HepG2 (cell line): ENCODE data around the gene SPAG5. TPM values are rescaled to one million over a fixed set of nuclear protein-coding genes. Genes with fewer than 3 reads are reported as not detected.
A peak's percentile ranks its signal among the peaks of the same experiment; 100 is the strongest.

ENCODE experiments used
- ATAC-seq: fragments of 200-7000 bp; cut with Tn5 transposase; 3 replicates; pipeline ENCODE4 v1.9.1; 2020; ENCODE audit warnings: mild to moderate bottlenecking, moderate library complexity
- BruUV-seq: library from RNA; stranded (reverse); fragments of 400-500 nt; replicated peaks from 2 replicates; lab custom pipeline; 2021; lab: Mats Ljungman, UMichigan
- CTCF ChIA-PET: fragments of 300-600 bp; formaldehyde crosslinking; extraction: SDS; loops from one replicate; lab custom pipeline; 2021; ENCODE audit warnings: low total read pairs, inconsistent platforms, low intra/inter-chr PET ratio; lab: Yijun Ruan, JAX
- POLR2A ChIA-PET: fragments of 350-600 bp; sonication (Branson Sonifier 250); formaldehyde crosslinking; loops from one replicate; lab custom pipeline; 2020; ENCODE audit warnings: antibody characterized with exemption, inconsistent platforms; lab: Yijun Ruan, JAX
- DNase-seq: peaks from one replicate; pipeline ENCODE4 v3.0.0-alpha.2; 2015; ENCODE audit warnings: low spot score
- FAIRE-seq: peaks from 3 replicates; lab custom pipeline; 2011; peaks lifted over from hg19 to GRCh38; lab: Jason Lieb, UNC
- H2AFZ ChIP-seq: one replicate; pipeline ENCODE4 v1.6.1; 2011; ENCODE audit warnings: low read length, inconsistent platforms
- H3K27ac ChIP-seq: fragments of 300-600 bp; 3 replicates; pipeline ENCODE4 v1.8.0; 2011; ENCODE audit warnings: mixed run types, mild to moderate bottlenecking, mixed read lengths, low read length, inconsistent platforms; ENCODE audit not compliant: insufficient read depth; ENCODE audit errors: extremely low read length
- H3K27me3 ChIP-seq, 2 experiments: fragments of 200-600 bp in 1 of 2; 2 replicates in 1 of 2; 3 replicates in 1 of 2; pipeline versions ENCODE4 v1.6.0 to v1.8.0; 2011; ENCODE audit warnings: low read length in 2 of 2, mild to moderate bottlenecking in 2 of 2, moderate library complexity in 2 of 2, inconsistent platforms in 1 of 2; ENCODE audit not compliant: insufficient read depth in 2 of 2, control insufficient read depth in 1 of 2
- H3K36me3 ChIP-seq, 2 experiments: fragments of 200-600 bp in 1 of 2; replicated peaks in 1 of 2; 2 replicates in 1 of 2; 3 replicates in 1 of 2; pipeline versions ENCODE4 v1.5.1 to v1.8.0; 2011; ENCODE audit warnings: low read length in 2 of 2, inconsistent platforms in 1 of 2; ENCODE audit not compliant: insufficient read depth in 2 of 2, control insufficient read depth in 1 of 2
- H3K4me1 ChIP-seq: 2 replicates; pipeline ENCODE4 v1.5.1; 2012; ENCODE audit warnings: low read length, inconsistent platforms; ENCODE audit not compliant: insufficient read depth
- H3K4me2 ChIP-seq: 2 replicates; pipeline ENCODE4 v1.6.0; 2011; ENCODE audit warnings: low read depth, low read length, inconsistent platforms
- H3K4me3 ChIP-seq, 3 experiments: fragments of 200-600 bp in 1 of 3; sonication (generic), shearing (Covaris generic) in 1 of 3; replicated peaks in 1 of 3; 2 replicates each; pipeline ENCODE4 v1.5.1; 2011 to 2016; ENCODE audit warnings: low read length in 3 of 3, inconsistent platforms in 2 of 3, low read depth in 2 of 3, mild to moderate bottlenecking in 2 of 3, control low read depth in 1 of 3, mixed read lengths in 1 of 3; ENCODE audit not compliant: insufficient read depth in 1 of 3
- H3K79me2 ChIP-seq: one replicate; pipeline ENCODE4 v1.6.1; 2011; ENCODE audit warnings: low read length, inconsistent platforms; ENCODE audit not compliant: insufficient read depth
- H3K9ac ChIP-seq: 2 replicates; pipeline ENCODE4 v1.6.0; 2011; ENCODE audit warnings: mild to moderate bottlenecking, low read depth, low read length, inconsistent platforms; ENCODE audit not compliant: insufficient read depth
- H3K9me3 ChIP-seq: 2 replicates; pipeline ENCODE4 v1.5.1; 2012; ENCODE audit warnings: mild to moderate bottlenecking, low read length
- H4K20me1 ChIP-seq: 2 replicates; pipeline ENCODE4 v1.6.0; 2011; ENCODE audit warnings: inconsistent platforms, mild to moderate bottlenecking, low read length, moderate library complexity; ENCODE audit not compliant: insufficient read depth
- GABPA ChIP-seq, 2 experiments: IDR thresholded peaks; 2 replicates each; pipeline ENCODE4 v1.6.1; 2011 to 2016; ENCODE audit warnings: low read depth in 2 of 2, low read length in 1 of 2, missing biosample characterization in 1 of 2, missing genetic modification characterization in 1 of 2
- GATAD2A ChIP-seq: IDR thresholded peaks from 2 replicates; pipeline ENCODE4 v1.6.1; 2016
- ZNF629 ChIP-seq: sonication (generic); formaldehyde crosslinking; conservative IDR thresholded peaks from 2 replicates; pipeline ENCODE4 v1.5.0; 2020; ENCODE audit warnings: missing genetic modification reagents
- ZNF768 ChIP-seq: sonication (generic); formaldehyde crosslinking; IDR thresholded peaks from 2 replicates; pipeline ENCODE4 v1.4.0; 2020; ENCODE audit warnings: missing genetic modification reagents
- WGBS: methylation state at CpG from one replicate; pipeline ENCODE4 v1.1.6; 2017; ENCODE audit warnings: low lambda C conversion rate; 5-methylcytosine and 5-hydroxymethylcytosine counted together
- in situ Hi-C: cut with HindIII; loops from 2 replicates; pipeline ENCODE4 v1.10.0; 2017; ENCODE audit warnings: low pct_unique_long_range_greater_than_20kb; ENCODE audit not compliant: extremely low pct_ligation_motif_present
- intact Hi-C: fragments of 100-400 bp; cut with micrococcal nuclease; formaldehyde crosslinking; loops from one replicate; pipeline ENCODE4 v1.10.0; 2022; ENCODE audit not compliant: unreplicated experiment
- polyA plus RNA-seq, 8 experiments: library from polyadenylated mRNA; depleted of rRNA in 3 of 8; stranded (reverse) in 7 of 8; unstranded in 1 of 8; fragments of >200 nt; fragmentation: Illumina TruSeq in 4 of 8; extraction: Trizol in 4 of 8; gene quantifications; 2 replicates each; pipeline versions ENCODE4 v1.2.1 to v1.2.3, GENCODE V29; 2011 to 2016; ENCODE audit warnings: low read depth in 4 of 8, missing spikeins in 1 of 8, mixed read lengths in 1 of 8; ENCODE audit not compliant: insufficient read depth in 1 of 8
- total RNA-seq, 5 experiments: library from RNA; depleted of rRNA; stranded (reverse); fragments of >200 nt; fragmentation: Illumina TruSeq; extraction: Trizol; gene quantifications; 2 replicates each; pipeline ENCODE4 v1.2.3, GENCODE V29; 2016; ENCODE audit warnings: low read depth in 1 of 5
- TF ChIP-seq, protein P1 (sequence below): sonication (generic); formaldehyde crosslinking; IDR thresholded peaks from 2 replicates; pipeline ENCODE4 v1.5.0; 2020; ENCODE audit warnings: mild to moderate bottlenecking, missing genetic modification reagents, borderline replicate concordance
- TF ChIP-seq, protein P2 (sequence below): sonication (generic); formaldehyde crosslinking; IDR thresholded peaks from 2 replicates; pipeline ENCODE4 v1.5.0; 2020; ENCODE audit warnings: missing genetic modification reagents, mild to moderate bottlenecking, borderline replicate concordance
- TF ChIP-seq, protein P3 (sequence below): IDR thresholded peaks from 2 replicates; pipeline ENCODE4 v1.6.1; 2012; ENCODE audit warnings: inconsistent platforms

The SPAG5 gene
- total and polyA plus RNA-seq, 2 of the 13 experiments (the other 11 are each of a cell fraction or from before 2014, with no cell fraction given) = 41.4 to 98.0 TPM

DNA sequence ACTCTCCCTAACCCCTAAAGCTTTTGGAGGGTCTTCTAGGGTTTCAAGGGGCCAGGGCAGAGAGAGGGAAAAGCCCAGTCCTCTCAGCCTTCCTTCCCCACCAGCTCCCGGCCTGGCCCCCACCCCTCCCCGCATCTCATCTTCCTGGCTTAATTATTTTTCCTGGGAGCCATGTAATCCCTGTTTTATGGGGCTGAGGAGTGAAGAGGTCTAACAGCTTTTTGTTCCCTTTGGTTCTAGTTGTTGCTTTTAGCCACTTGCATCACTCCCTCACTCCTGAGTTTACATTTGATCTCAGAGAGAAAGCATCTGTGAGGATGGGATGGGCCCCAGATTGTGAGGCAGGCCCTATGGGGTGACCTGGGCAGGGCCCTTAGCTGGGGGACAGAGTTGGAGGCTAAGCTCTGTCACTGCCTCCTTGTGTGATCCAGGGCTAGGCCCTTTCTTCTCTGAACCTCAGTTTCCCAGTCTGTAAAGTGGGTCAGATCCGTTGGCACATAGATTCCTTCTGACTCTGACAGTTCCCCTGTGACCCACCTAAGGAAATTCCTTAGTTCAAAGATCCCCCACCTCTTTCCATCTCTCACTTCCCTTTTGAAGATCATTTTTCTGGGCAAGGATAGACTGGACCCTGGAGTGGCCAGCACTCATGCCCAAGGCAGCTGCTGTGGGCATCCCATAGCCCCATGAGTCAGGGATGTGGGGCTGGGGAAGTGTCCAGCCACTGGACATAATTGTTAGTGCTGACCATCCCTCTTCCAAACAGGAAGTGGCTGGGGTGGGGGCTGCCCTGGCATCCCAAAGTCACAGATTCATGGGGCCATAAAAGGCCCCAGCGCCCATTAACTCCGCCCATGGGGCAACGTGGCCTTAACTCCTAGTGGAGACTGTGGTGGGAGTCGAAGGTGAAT lies 66.5 kb downstream of the SPAG5 start:
- intact Hi-C loops (no loop called here), in situ Hi-C loops (loop anchor here (5.0 kb wide), 1 partner anchor 35 kb away; no protein-coding TSS in a partner anchor)
- ATAC-seq (no peak), FAIRE-seq (no peak), DNase-seq (no peak)
- H3K27ac ChIP-seq = no peak overlapping the region
- no peak for TF ChIP-seq GATAD2A
- TF ChIP-seq ZNF629 (CRISPR knock-in tag) = peak; percentile 65
- no peak overlapping the region for H3K4me3 ChIP-seq
- no peak overlapping the region for H2AFZ ChIP-seq
- H3K36me3 ChIP-seq = no peaks in the 10 kb centered on the region
- CTCF ChIA-PET = no interaction called here
- no peaks in the 10 kb centered on the region for H3K9me3 ChIP-seq
- POLR2A ChIA-PET = no interaction called here
- BruUV-seq = no TSS peak
- H3K9ac ChIP-seq = no peak overlapping the region
- WGBS = 28% methylated on average over 6 of the region's 7 CpGs
- H3K4me2 ChIP-seq = no peak overlapping the region
- no peaks in the 10 kb centered on the region for H4K20me1 ChIP-seq
- H3K79me2 ChIP-seq = no peaks in the 10 kb centered on the region
- peaks cover 8% of the 10 kb centered on the region for H3K4me1 ChIP-seq
- peaks cover 9 to 40% of the 10 kb centered on the region in 2 experiments; a peak in 4 of 5 replicates for H3K27me3 ChIP-seq

DNA sequence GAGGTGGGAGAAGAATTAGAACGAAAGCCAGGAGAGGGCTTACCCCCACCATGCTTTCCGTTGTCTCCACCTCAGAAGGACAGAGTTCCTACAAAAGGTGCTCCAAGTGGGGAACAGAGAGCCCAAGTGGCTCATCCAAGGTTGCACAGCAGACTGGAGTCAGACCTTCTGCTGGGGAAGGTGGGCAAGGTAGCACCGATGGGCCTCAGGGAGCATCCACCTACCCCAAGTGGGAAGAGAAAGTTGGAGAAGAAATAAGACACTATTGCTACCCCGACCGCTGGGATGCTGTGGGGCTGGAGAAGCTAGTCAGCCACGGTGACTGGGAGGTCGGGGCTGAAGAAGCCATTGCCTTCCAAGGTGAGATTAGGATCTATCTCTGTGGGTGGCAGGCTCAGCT lies 67.9 kb downstream of the SPAG5 start:
- Histone ChIP-seq H3K4me1 (peaks cover 16% of the 10 kb centered on the region), H3K79me2 (no peaks in the 10 kb centered on the region), H3K4me2 (no peak overlapping the region), H3K27me3 (peaks cover 9 to 35% of the 10 kb centered on the region in 2 experiments; a peak in 4 of 5 replicates), H4K20me1 (no peaks in the 10 kb centered on the region), H2AFZ (no peak overlapping the region), H3K36me3 (no peaks in the 10 kb centered on the region), H3K27ac (no peak overlapping the region), H3K9ac (no peak overlapping the region), H3K9me3 (no peaks in the 10 kb centered on the region), H3K4me3 (no peak overlapping the region)
- intact Hi-C loops = no loop called here
- in situ Hi-C loops = loop anchor here (5.0 kb wide), 1 partner anchor 34 kb away; no protein-coding TSS in a partner anchor
- CTCF ChIA-PET = no interaction called here
- no TSS peak for BruUV-seq
- POLR2A ChIA-PET = no interaction called here
- FAIRE-seq = no peak
- ATAC-seq = no peak
- WGBS = 21% methylated on average over 7 of the region's 7 CpGs
- DNase-seq = no peak
- TF ChIP-seq, protein P1, sequence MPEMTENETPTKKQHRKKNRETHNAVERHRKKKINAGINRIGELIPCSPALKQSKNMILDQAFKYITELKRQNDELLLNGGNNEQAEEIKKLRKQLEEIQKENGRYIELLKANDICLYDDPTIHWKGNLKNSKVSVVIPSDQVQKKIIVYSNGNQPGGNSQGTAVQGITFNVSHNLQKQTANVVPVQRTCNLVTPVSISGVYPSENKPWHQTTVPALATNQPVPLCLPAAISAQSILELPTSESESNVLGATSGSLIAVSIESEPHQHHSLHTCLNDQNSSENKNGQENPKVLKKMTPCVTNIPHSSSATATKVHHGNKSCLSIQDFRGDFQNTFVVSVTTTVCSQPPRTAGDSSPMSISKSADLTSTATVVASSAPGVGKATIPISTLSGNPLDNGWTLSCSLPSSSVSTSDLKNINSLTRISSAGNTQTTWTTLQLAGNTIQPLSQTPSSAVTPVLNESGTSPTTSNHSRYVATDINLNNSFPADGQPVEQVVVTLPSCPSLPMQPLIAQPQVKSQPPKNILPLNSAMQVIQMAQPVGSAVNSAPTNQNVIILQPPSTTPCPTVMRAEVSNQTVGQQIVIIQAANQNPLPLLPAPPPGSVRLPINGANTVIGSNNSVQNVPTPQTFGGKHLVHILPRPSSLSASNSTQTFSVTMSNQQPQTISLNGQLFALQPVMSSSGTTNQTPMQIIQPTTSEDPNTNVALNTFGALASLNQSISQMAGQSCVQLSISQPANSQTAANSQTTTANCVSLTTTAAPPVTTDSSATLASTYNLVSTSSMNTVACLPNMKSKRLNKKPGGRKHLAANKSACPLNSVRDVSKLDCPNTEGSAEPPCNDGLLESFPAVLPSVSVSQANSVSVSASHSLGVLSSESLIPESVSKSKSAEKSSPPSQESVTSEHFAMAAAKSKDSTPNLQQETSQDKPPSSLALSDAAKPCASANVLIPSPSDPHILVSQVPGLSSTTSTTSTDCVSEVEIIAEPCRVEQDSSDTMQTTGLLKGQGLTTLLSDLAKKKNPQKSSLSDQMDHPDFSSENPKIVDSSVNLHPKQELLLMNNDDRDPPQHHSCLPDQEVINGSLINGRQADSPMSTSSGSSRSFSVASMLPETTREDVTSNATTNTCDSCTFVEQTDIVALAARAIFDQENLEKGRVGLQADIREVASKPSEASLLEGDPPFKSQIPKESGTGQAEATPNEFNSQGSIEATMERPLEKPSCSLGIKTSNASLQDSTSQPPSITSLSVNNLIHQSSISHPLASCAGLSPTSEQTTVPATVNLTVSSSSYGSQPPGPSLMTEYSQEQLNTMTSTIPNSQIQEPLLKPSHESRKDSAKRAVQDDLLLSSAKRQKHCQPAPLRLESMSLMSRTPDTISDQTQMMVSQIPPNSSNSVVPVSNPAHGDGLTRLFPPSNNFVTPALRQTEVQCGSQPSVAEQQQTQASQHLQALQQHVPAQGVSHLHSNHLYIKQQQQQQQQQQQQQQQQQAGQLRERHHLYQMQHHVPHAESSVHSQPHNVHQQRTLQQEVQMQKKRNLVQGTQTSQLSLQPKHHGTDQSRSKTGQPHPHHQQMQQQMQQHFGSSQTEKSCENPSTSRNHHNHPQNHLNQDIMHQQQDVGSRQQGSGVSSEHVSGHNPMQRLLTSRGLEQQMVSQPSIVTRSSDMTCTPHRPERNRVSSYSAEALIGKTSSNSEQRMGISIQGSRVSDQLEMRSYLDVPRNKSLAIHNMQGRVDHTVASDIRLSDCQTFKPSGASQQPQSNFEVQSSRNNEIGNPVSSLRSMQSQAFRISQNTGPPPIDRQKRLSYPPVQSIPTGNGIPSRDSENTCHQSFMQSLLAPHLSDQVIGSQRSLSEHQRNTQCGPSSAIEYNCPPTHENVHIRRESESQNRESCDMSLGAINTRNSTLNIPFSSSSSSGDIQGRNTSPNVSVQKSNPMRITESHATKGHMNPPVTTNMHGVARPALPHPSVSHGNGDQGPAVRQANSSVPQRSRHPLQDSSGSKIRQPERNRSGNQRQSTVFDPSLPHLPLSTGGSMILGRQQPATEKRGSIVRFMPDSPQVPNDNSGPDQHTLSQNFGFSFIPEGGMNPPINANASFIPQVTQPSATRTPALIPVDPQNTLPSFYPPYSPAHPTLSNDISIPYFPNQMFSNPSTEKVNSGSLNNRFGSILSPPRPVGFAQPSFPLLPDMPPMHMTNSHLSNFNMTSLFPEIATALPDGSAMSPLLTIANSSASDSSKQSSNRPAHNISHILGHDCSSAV = no peak
- TF ChIP-seq ZNF768 (CRISPR knock-in tag) (peak; percentile 92), GABPA (IDR thresholded peaks at IDR 0.05; ENCODE audit: low read depth, low read length) (no peak), GABPA (CRISPR knock-in tag; IDR thresholded peaks at IDR 0.05; ENCODE audit: low read depth) (no peak)
- TF ChIP-seq, protein P2, sequence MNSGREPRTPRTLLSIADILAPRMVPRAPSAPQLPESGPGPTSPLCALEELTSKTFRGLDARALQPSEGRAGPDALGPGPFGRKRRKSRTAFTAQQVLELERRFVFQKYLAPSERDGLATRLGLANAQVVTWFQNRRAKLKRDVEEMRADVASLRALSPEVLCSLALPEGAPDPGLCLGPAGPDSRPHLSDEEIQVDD = no peak
- TF ChIP-seq, protein P3, sequence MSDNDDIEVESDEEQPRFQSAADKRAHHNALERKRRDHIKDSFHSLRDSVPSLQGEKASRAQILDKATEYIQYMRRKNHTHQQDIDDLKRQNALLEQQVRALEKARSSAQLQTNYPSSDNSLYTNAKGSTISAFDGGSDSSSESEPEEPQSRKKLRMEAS = no peak
